Endothelial cell of umbilical vein (primary cell): ENCODE measurements around the gene PSTK. TPM values are rescaled to one million over a fixed set of nuclear protein-coding genes. Genes with fewer than 3 reads are reported as not detected.

Source experiments
- BruUV-seq: library from RNA; stranded (reverse); fragments of 400-500 nt; replicated peaks from 2 replicates; lab custom pipeline; 2021; lab: Mats Ljungman, UMichigan
- CTCF ChIA-PET: fragments of 300-600, 350-600 bp; sonication (Branson Sonifier 250); formaldehyde crosslinking; loops from one replicate; lab custom pipeline; 2021; ENCODE audit warnings: antibody characterized with exemption, inconsistent platforms; lab: Charles Lee
- POLR2A ChIA-PET: fragments of 300-600, 350-600 bp; sonication (Branson Sonifier 250); formaldehyde crosslinking; loops from one replicate; lab custom pipeline; 2021; ENCODE audit warnings: antibody characterized with exemption, inconsistent platforms; lab: Charles Lee
- DNase-seq: peaks from one replicate; pipeline ENCODE4 v3.0.0-alpha.2; 2011; ENCODE audit warnings: low read depth, low spot score
- FAIRE-seq: peaks from 2 replicates; lab custom pipeline; 2011; peaks lifted over from hg19 to GRCh38; lab: Jason Lieb, UNC
- H2AFZ ChIP-seq: 2 replicates; pipeline ENCODE4 v1.6.0; 2012; ENCODE audit warnings: low read depth, low read length, control low read depth, inconsistent platforms
- H3K27ac ChIP-seq: 2 replicates; pipeline ENCODE4 v1.5.1; 2011; ENCODE audit warnings: low read depth, mild to moderate bottlenecking, control low read depth, low read length, moderate library complexity; ENCODE audit not compliant: insufficient read depth
- H3K27me3 ChIP-seq, 2 experiments: 2 replicates each; pipeline versions ENCODE4 v1.6.0 to v1.6.1; 2011; ENCODE audit warnings: low read length in 2 of 2, mixed read lengths in 1 of 2; ENCODE audit not compliant: control insufficient read depth in 2 of 2, insufficient read depth in 2 of 2
- H3K36me3 ChIP-seq, 2 experiments: 2 replicates in 1 of 2; 3 replicates in 1 of 2; pipeline ENCODE4 v1.5.1; 2011; ENCODE audit warnings: low read length in 2 of 2, mild to moderate bottlenecking in 1 of 2, moderate library complexity in 1 of 2; ENCODE audit not compliant: control insufficient read depth in 2 of 2, insufficient read depth in 2 of 2; ENCODE audit errors: extremely low read depth in 1 of 2
- H3K4me1 ChIP-seq: 3 replicates; pipeline ENCODE4 v1.5.1; 2011; ENCODE audit warnings: mild to moderate bottlenecking, low read length; ENCODE audit not compliant: control insufficient read depth, insufficient read depth; ENCODE audit errors: extremely low read depth
- H3K4me2 ChIP-seq: 2 replicates; pipeline ENCODE4 v1.6.1; 2011; ENCODE audit warnings: low read length, control low read depth, mixed read lengths; ENCODE audit not compliant: insufficient read depth
- H3K4me3 ChIP-seq, 3 experiments: fragments of 200-600 bp in 1 of 3; sonication (generic), shearing (Covaris generic) in 1 of 3; replicated peaks in 1 of 3; 2 replicates each; pipeline ENCODE4 v1.5.1; 2011 to 2016; ENCODE audit warnings: control low read depth in 3 of 3, low read length in 3 of 3, mild to moderate bottlenecking in 2 of 3, inconsistent platforms in 1 of 3, low read depth in 1 of 3, moderate library complexity in 1 of 3; ENCODE audit not compliant: insufficient read depth in 1 of 3
- H3K79me2 ChIP-seq: 2 replicates; pipeline ENCODE4 v1.6.0; 2012; ENCODE audit warnings: low read length, inconsistent platforms; ENCODE audit not compliant: control insufficient read depth, insufficient read depth
- H3K9ac ChIP-seq: replicated peaks from 2 replicates; pipeline ENCODE3; 2011; ENCODE audit warnings: low read length, control low read depth; ENCODE audit not compliant: insufficient read depth; ENCODE audit errors: extremely low read depth
- H3K9me1 ChIP-seq: replicated peaks from 3 replicates; pipeline ENCODE4 v1.6.0; 2011; ENCODE audit warnings: mild to moderate bottlenecking, low read length; ENCODE audit not compliant: control insufficient read depth, insufficient read depth; ENCODE audit errors: extremely low read depth
- H3K9me3 ChIP-seq: replicated peaks from 2 replicates; pipeline ENCODE4 v1.5.1; 2012; ENCODE audit warnings: low read length, inconsistent platforms; ENCODE audit not compliant: control insufficient read depth, insufficient read depth
- H4K20me1 ChIP-seq: replicated peaks from 2 replicates; pipeline ENCODE3; 2011; ENCODE audit warnings: mild to moderate bottlenecking, low read length; ENCODE audit not compliant: control insufficient read depth, insufficient read depth; ENCODE audit errors: extremely low read depth
- CTCF ChIP-seq, 2 donors: IDR thresholded peaks; 1 replicate in 1 of 2; 2 replicates in 1 of 2; pipeline ENCODE4 v1.5.1; 2011; ENCODE audit warnings: low read length in 2 of 2, mild to moderate bottlenecking in 2 of 2, moderate library complexity in 2 of 2, control low read depth in 1 of 2, inconsistent platforms in 1 of 2, low read depth in 1 of 2; ENCODE audit not compliant: insufficient read depth in 1 of 2; ENCODE audit errors: extremely low read depth in 1 of 2
- EZH2 ChIP-seq: IDR thresholded peaks from 2 replicates; pipeline ENCODE4 v1.6.1; 2012; ENCODE audit warnings: borderline replicate concordance, low read depth, mild to moderate bottlenecking, moderate library complexity, low read length, inconsistent platforms; ENCODE audit not compliant: severe bottlenecking
- FOS ChIP-seq: IDR thresholded peaks from 2 replicates; pipeline ENCODE4 v1.6.1; 2011; ENCODE audit warnings: mild to moderate bottlenecking, low read length, moderate library complexity, borderline replicate concordance; ENCODE audit not compliant: insufficient read depth
- GATA2 ChIP-seq: IDR thresholded peaks from 2 replicates; pipeline ENCODE4 v1.7.0; 2011; ENCODE audit warnings: low read depth, mild to moderate bottlenecking, moderate library complexity, mixed read lengths, low read length; ENCODE audit not compliant: insufficient read length, insufficient read depth
- JUN ChIP-seq: IDR thresholded peaks from 2 replicates; pipeline ENCODE4 v1.6.1; 2011; ENCODE audit warnings: borderline replicate concordance, low read depth; ENCODE audit not compliant: insufficient read length, insufficient read depth
- MYC ChIP-seq: IDR thresholded peaks from one replicate; pipeline ENCODE4 v1.6.1; 2011; ENCODE audit warnings: mild to moderate bottlenecking, low read depth, low read length
- POLR2A ChIP-seq: IDR thresholded peaks from 2 replicates; pipeline ENCODE4 v1.6.1; 2012; ENCODE audit warnings: low read depth, mild to moderate bottlenecking, control low read depth, low read length
- POLR2AphosphoS5 ChIP-seq: IDR thresholded peaks from 2 replicates; pipeline ENCODE4 v1.6.1; 2012; ENCODE audit warnings: low read depth, mild to moderate bottlenecking, control low read depth, low read length, moderate library complexity; ENCODE audit not compliant: insufficient read depth
- dilution Hi-C: fragments of 300-500 bp; cut with MboI; formaldehyde crosslinking; loops from one replicate; pipeline ENCODE4 v1.15.0; 2019; ENCODE audit warnings: low sequenced_read_pairs; ENCODE audit not compliant: extremely low pct_ligation_motif_present
- intact Hi-C: fragments of 100-400 bp; cut with micrococcal nuclease; formaldehyde crosslinking; loops from one replicate; pipeline ENCODE4 v1.10.0; 2022
- polyA plus RNA-seq, 4 experiments: library from polyadenylated mRNA; depleted of rRNA in 3 of 4; stranded (reverse) in 3 of 4; unstranded in 1 of 4; fragments of >200 nt; gene quantifications; 2 replicates each; pipeline versions ENCODE4 v1.2.1 to v1.2.3, GENCODE V29; 2011 to 2012; ENCODE audit warnings: missing spikeins in 1 of 4
- total RNA-seq: library from RNA; stranded (reverse); gene quantifications from 2 replicates; pipeline ENCODE4 v1.2.3, GENCODE V29; 2021
- TF ChIP-seq, protein P1 (sequence below): IDR thresholded peaks from 2 replicates; pipeline ENCODE4 v1.6.1; 2011; ENCODE audit not compliant: insufficient read depth, insufficient read length

The PSTK gene
- total and polyA plus RNA-seq, 2 donors (not counting 3 experiments of a cell fraction or from before 2014, with no cell fraction given): 2.2 to 2.7 TPM

- ChIA-PET POLR2A (no interaction called here), CTCF (interaction anchor here (2.2 kb wide), 1 partner anchor 11 kb away, joined by 8 read pairs; the partner anchor contains the start of gene PSTK)
- Histone ChIP-seq H3K4me3 (no peak overlapping the region), H3K9me1 (no peaks in the 10 kb centered on the region), H3K36me3 (peaks cover 4 to 5% of the 10 kb centered on the region in 2 experiments), H3K79me2 (peaks cover 1% of the 10 kb centered on the region), H3K9me3 (no peaks in the 10 kb centered on the region), H3K4me1 (no peaks in the 10 kb centered on the region), H3K9ac (no peak overlapping the region), H2AFZ (no peak overlapping the region), H3K4me2 (no peak overlapping the region), H4K20me1 (no peaks in the 10 kb centered on the region), H3K27me3 (no peaks in the 10 kb centered on the region), H3K27ac (no peak overlapping the region)
- TF ChIP-seq EZH2: no peak
- no peak for TF ChIP-seq CTCF (IDR thresholded peaks at IDR 0.05; ENCODE audit: extremely low read depth in 1 of 2, insufficient read depth in 1 of 2, low read depth in 1 of 2, low read length in 2 of 2)
- DNase-seq (no peak), FAIRE-seq (no peak)
- intact Hi-C loops: no loop called here
- dilution Hi-C loops: no loop called here
- BruUV-seq: no TSS peak
Observed at GRCh38 chr10:122992031-122992585, 11.9 kb downstream of the PSTK start.

DNA sequence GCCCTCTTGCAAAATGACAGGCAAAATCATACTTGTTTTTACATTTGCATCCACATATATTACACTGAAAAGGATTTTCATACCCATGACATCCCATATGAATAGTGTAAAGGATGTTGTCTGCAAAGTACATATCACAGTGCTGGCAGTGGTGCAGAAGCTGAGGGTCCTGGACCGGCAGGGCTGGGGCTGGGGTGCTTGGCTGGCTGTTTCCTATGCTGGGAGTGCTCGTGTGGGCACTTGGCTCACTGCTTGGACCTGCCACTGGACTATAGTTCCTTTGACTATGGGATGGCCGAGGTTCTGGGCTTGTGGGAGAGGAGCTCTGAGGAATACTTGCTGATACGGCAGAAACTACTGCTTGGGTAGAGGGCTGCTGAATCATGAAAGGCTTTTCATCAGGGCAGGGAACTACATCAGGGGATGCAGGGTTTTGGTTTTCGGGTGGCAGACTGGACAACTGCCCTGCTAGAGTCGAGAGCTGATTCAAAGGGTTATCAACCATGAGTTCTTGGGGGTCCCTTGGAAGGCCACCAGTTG, 13.7 kb downstream of the PSTK start:
- Histone ChIP-seq H3K4me2 (no peak overlapping the region), H3K9me3 (no peaks in the 10 kb centered on the region), H3K36me3 (peaks cover 4 to 5% of the 10 kb centered on the region in 2 experiments), H3K9ac (no peak overlapping the region), H3K79me2 (peaks cover 12% of the 10 kb centered on the region), H3K27ac (no peak overlapping the region), H2AFZ (no peak overlapping the region), H3K27me3 (no peaks in the 10 kb centered on the region), H3K4me1 (no peaks in the 10 kb centered on the region), H3K9me1 (no peaks in the 10 kb centered on the region), H4K20me1 (no peaks in the 10 kb centered on the region), H3K4me3 (no peak overlapping the region)
- FAIRE-seq (no peak), DNase-seq (no peak)
- TF ChIP-seq CTCF (IDR thresholded peaks at IDR 0.05; ENCODE audit: extremely low read depth in 1 of 2, insufficient read depth in 1 of 2, low read depth in 1 of 2, low read length in 2 of 2): no peak
- TF ChIP-seq GATA2: no peak
- TF ChIP-seq JUN: no peak
- no peak for TF ChIP-seq POLR2A
- no peak for TF ChIP-seq EZH2
- no peak for TF ChIP-seq POLR2AphosphoS5
- TF ChIP-seq, protein P1, sequence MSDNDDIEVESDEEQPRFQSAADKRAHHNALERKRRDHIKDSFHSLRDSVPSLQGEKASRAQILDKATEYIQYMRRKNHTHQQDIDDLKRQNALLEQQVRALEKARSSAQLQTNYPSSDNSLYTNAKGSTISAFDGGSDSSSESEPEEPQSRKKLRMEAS: no peak
- TF ChIP-seq MYC: no peak
- no peak for TF ChIP-seq FOS
- POLR2A ChIA-PET: no interaction called here
- BruUV-seq: no TSS peak
- CTCF ChIA-PET: interaction anchor here (0.5 kb wide), 1 partner anchor 9 kb away, joined by 3 read pairs; no protein-coding TSS in a partner anchor
- intact Hi-C loops (no loop called here), dilution Hi-C loops (no loop called here)
